ENCODE results near the gene CAPN13.
"Not testable (repeated sequence)": the region's sequence is repeated elsewhere in the genome, so short reads cannot be mapped to it uniquely, and the experiment has no call there.

CAPN13 gene

DNA sequence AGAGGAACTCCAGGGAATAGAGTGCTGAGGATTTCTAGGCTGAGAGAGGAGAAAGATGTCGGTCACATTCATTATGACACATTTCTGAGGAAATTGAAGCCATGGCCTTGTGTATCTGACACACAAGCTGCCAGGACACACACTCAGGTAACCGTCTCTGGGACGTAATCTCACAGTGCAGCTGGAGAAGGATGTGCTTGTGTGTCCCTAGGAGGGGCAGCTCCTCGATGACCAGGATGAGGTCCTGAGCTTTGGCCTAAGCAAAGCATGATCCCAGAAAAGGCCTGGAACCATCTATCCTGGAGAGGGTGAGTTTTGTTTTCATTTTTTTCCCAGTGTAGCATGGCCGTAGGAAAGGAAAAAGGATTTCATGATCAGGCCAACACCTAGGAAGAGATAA is 102.2 kb downstream of the CAPN13 start:
- no peak for DNase-seq (ENCODE audit: low read depth)

DNA sequence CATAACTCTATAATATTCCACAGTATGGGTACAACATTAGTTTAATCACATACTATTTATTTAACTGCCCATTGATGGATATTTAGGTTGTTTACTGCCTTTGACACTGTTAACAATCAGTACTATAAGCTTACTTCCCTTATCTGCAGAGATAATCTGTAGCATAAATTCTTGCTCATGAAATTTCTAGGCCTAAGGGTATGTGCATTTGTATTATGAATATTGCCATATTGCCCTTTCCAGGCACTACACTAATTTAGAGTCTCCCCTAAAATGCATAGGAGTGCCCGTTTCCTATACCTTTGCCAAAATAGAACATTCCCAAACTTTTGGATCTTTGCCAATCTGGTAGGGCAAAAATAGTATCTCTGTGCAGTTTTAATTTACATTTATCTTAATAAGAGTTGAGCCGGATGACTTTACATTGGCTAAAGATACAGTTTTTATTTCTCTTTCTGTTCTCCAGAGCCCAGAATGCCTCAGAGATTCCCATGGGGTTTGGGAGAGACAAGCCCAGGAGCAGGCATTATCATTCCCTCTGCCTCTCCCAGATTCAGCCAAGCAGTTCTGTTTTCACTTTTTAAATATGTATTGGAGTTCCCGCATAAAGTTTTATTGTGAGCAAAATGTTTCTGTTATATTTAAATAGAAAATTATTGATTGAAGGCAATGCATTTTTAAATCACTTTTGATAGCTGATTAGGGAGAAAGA is 102.8 kb downstream of the CAPN13 start:
- no peak for DNase-seq (ENCODE audit: low read depth)

DNA sequence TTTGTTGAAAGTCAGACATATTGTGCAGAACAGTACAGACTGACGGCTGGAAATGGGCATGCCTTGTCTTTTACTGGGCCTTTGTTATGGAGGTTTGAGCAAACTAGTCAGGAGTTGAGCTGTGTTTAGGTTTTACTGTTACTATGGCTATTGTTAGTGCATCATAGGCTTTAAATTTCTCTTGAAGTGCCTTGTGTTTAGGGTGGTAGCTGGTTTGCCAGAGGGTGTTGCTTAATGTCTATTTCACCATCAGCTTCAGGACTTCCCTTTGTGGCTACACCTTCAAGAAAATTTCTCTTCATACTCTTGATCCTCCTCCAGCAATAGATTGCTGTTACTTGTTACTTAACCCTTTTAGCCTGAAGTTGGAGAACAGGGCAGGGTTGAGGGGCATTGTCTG is 104.6 kb downstream of the CAPN13 start:
- DNase-seq (ENCODE audit: low read depth) = no peak

DNA sequence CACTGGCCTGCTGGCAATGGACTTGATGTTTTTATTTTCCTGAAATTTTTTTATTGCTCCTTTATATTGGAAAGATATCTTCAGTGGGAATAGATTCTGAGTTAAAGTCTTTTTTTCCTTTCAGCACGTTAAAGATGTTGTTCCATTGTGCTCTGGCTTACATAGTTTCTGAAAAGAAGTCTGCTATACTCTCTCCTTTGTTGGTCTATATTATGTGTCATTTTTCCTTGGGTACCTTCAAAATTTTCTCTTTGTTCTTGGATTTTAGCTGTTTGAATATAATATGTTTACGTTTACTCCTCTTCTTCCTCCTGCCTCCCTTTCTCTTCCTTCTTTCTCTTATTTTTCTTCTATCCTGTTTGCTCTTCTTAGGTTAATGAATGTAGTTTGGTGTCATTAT is 105.5 kb downstream of the CAPN13 start:
- DNase-seq (ENCODE audit: low read depth) = no peak

DNA sequence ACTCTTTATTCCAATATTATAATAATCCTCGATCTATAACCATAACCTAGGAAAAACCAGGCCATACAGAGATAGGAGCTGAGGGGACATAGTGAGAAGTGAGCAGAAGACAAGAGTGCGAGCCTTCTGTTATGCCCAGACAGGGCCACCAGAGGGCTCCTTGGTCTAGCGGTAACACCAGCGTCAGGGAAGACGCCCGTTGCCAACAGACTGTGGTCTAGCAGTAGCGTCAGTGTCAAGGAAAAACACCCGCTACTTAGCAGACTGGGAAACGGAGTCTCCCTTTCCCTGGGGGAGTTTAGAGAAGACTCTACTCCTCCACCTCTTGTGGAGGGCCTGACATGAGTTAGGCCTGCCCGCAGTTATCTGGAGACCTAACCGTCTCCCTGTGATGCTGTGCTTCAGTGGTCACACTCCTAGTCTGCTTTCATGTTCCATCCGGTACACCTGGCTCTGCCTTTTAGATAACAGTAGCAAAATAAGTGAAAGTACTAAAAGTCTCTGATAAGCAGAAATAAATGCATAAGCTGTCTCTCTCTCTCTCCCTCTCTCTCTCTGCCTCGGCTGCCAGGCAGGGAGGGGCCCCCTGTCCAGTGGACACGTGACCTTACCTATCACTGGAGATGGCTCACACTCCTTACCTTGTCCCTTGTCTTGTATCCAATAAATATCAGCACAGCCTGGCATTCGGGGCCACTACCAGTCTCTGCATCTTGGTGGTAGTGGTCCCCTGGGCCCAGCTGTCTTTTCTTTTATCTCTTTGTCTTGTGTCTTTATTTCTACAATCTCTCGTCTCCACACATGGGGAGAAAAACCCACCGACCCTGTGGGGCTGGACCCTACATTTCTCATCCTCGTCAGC is 109.8 kb downstream of the CAPN13 start:
- not testable (repeated sequence) for DNase-seq (ENCODE audit: low read depth)

DNA sequence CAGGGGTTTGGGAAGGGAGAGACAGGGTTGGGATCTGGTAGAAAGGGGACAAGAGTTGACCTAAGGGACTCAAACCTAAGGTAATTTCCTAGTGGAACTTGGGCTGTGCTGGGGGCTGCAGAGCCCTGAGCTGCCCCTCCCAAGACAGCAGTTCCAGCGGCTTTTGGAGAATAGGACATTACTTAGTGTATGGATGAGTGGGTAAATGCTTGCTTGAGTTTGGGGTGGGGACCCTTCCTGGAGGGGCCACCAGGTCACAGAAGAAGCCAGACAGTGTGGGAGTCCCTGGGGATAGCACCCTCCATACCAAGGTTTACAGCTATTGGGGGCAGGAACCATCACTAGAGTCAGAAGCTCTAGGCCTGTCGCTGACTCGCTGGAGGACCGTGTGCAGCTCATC is 111.5 kb downstream of the CAPN13 start:
- no peak for DNase-seq (ENCODE audit: low read depth)

DNA sequence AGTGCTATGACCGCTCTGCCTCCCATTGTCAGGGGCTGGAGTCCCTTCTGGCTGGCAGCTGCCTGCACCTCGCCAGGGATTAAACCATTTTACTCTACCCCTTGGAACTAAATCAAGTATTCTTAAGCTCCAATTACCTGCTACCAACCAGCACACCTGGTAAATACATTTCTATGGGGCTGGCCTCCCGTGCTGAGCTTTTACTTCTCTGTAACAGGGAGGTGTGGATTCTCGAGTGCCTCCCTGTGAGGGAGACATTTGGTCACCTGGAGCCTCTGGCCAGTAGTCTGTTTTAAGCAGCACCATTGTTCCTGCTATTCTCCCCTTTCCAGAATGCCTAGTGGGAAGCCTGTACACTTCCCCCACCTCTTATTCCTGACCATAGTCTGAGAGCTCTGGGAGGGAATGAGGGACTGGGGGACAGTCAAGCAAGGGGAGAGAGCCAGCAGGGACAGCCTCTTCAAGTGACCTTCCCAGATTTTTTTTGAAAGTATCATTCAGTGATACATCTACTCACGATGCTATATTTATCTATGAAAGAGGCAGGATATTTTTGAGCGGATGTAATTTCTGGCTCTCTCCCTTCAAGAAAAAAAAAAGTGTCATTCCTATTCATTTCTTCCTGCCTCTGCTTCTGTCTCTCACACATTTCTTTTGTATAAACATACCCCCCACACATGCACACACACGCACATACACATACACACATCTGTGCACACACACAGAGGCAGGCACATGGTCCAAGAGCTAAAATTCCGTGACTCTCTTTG is 112.8 kb downstream of the CAPN13 start:
- no peak for DNase-seq (ENCODE audit: low read depth)

DNA sequence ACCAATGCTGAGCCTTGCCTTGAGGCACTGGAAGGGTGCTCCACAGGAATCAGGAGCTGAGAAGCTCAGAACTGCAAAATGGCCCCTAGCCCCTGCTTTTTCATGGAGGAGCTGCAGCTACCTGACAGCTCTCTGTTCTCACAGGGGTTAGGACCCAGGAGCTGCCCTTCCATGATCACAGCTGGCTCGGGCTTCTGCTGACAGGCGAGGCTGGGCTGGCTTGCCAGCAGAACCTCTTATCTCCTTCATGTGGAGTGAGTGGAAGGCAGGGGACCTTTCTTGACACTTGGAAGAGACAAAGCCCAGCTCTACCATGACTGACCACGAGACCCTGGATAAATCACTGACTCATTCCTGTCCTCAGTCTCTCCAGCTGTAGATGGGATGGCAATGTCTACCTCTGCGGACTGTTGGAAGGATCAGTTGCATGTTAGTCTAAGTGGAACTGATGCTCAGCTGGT is 113.4 kb downstream of the CAPN13 start:
- DNase-seq (ENCODE audit: low read depth) = no peak

DNA sequence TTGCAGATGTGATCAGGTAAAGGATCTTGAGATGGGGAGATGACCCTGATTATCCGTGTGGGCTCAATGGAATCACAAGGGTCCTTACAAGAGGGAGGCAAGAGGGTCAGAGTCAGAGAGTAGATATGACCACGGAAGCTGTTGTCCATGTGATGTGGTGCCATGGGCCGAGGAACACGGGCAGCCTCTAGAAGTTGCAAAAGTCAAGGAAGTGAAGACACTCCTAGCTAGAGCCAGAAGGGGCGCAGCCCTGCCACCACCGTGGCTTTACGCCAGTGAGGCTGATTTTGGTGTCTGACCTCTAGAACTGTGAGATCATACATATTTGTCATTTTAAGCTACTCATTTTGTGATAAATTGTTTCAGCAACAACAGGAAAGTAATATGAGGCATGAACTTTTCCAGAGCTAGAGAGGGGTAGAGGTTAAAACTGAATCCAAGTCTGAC is 114.4 kb downstream of the CAPN13 start:
- no peak for DNase-seq (ENCODE audit: low read depth)

DNA sequence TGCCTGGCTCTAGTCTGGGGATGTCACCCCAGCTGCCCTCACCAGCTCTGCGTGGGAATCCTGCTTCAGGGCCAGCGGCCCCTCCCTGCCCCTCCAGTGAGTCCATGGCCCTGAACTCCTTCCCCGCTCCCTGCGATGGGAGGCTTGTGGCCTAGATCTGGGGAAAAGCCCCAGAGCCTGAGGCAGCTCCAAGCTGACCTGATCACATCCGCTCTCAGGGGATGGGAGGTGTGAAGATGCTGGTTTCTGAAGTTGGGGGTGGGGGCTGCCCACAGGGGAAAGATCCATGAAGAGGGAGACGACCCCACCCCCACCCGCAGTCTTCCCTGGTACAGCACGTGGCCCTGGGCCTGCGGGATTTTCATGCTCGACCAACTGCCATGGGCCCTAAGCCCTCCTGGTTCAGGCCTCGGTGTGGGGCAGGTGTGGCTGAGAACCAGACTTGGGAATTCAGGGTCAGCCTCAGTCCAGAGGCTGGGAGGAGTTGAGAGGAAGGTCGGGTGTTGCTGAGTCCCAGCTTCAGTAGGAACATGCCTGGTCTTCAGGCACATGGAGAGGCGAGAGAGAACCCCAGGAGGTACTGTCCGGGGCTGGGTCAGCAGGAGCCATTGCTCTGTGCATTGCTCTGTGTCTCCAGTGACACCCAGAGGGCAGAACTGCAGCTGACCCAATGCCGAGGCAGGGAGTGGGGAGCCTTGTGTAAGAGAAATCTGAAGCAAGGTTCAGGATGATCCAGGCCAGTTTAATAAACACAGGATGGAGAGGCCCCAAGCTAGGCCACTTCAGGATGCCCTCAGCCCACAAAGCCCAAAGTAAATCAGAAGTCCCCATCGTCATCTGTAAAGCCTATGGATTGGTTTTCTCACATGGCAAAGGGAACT is 115.1 kb downstream of the CAPN13 start:
- no peak for DNase-seq (ENCODE audit: low read depth)

DNA sequence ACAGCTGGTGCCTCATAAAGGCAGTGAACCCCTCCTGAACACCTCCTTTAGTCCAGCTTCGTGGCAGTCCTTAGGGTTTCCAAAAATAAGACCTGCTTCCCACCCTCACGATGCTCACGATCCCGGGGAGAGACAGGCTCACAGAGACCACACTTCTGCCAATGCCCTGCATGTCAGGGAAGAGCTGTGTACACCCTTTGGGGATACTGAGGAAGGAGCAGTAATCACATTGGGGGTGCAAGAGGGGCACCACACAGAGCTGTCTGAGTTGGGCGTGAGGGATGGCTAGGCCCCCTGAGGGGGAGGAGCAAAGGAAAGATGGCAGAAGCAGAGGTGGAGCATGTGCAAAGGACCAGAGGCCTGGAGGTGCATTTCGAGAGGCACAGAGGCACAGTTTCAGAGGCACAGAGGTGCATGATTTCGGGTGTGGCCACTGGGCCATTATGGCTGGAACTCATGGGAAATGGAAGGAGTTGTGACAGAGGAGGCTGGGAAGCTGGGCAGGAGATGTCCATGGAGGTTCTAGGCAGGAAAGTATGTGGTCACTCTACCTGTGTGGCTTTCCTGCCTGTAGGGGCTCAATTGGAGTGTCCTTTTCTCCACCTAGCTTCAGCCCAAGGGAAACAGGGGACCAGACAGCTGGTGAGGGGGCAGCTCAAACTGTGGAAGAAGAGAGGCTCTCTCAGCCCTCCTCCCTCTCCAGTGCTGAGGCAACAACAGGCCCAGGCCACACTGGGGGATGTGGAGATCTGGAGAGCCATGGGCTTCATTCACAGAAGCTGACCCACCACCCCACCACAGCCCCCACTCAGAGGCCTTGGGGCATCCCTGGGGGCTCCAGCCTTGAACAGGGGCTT is 115.9 kb downstream of the CAPN13 start:
- no peak for DNase-seq (ENCODE audit: low read depth)

DNA sequence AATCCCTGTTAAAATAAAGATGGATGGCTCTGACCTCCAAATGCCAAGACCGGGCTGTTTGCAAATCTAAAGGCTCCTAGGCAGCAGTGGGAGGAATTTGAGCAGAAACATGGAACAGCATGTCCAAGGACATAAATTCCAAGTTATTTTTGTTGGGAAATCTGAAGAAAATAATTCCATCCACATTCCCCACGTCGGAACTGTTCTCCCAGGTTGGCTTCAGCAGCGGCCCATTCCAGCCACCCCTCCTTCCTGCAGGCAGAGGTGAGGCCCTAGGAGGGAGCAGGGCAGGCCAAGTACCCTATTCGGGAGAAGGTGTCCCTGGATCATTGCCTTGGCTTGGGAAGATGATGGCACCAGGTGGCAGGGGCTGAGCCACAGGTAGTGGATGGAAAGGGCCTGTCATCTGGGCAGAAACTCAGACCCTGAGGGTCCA is 117.1 kb downstream of the CAPN13 start:
- DNase-seq (ENCODE audit: low read depth) = no peak

DNA sequence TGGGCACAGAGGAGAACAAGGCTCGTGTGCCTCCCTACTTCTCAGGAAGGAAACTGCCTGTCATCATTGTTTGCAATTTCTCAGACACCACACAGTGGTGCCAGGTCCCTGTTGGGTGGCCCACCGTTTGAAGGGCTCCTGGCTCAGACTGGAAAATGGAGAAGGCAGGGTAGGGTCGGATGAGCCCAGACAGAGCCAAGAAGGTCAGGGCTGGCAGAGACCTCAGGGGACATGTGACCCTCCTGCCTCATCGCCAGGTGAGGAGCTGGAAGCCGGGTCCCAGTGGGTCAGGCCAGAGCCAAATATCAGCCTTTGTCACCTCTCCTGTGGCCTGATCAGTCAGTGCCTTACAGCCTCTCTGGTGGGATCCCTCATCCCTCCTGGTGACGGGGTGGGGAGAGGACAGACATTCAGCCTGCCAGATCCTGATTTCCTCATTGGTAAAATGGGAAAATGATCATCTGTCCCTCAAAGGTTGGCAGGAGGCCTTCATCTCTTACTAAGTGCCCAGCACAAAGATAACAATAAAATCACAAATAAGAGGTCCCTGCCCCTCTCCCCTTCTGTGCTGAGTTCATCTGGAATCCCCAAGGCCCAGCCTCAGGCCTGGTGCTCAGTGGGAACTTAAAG is 117.6 kb downstream of the CAPN13 start:
- no peak for DNase-seq (ENCODE audit: low read depth)

DNA sequence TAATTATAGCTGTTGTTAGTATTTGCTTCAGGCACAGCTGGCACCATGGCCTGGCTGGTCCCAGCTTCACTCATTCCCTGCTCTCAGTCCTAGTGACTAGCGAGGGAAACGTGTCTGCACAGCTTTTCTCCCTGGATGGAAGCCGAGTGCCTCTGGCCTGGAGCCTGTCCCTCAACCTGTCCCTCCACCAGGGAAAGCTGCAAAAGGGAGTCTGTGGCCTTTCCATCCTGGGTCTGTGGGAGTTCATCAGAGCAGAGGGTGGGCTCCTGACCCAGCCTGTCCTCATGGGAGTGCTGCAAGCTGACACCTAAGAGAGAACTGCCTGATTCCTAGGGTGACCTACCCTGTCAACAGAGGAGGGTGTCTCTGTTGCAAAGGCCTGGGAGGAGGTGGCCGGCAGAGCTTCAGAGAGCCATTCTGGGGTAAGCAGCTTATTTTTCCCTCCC is 118.3 kb downstream of the CAPN13 start:
- no peak for DNase-seq (ENCODE audit: low read depth)

DNA sequence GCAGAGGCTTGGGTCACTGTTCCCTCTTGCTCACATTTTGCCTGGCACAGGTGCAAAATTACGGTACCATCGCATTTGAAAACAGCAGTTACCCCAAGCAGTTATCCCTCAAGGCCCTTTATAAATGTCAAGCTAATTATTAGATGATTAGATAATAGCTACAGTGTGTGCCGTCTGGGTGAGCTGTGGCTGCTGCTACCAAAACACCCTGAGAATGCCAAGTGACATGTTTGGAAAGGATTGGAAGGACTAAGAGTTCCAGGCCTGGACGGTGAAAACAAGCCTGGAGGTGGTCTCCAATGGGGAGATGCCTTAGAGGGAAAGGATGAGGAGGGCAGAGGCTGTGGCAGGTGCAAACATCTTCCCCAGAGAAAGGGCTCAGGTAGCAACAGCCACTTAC is 120.6 kb downstream of the CAPN13 start:
- no peak for DNase-seq (ENCODE audit: low read depth)

DNA sequence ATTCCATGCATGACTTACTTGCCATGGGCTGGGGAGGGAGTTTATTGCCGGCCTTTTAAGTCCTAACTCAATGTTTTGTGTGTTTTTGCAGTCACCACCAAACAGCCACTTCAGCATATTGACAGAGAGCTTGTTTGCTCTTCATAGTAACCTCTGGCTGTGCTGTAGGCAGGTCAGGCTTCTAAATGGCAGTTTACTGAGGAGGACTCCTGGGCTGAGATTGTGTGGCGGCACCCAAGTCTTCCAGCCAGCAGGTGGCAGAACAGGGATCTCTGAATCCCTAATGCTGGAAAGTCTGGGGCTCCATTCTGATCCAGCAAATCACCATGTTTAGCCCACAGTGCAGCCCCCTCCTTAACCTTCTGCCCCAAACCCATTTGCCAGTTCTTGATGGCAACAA is 121.2 kb downstream of the CAPN13 start:
- DNase-seq (ENCODE audit: low read depth) = no peak

DNA sequence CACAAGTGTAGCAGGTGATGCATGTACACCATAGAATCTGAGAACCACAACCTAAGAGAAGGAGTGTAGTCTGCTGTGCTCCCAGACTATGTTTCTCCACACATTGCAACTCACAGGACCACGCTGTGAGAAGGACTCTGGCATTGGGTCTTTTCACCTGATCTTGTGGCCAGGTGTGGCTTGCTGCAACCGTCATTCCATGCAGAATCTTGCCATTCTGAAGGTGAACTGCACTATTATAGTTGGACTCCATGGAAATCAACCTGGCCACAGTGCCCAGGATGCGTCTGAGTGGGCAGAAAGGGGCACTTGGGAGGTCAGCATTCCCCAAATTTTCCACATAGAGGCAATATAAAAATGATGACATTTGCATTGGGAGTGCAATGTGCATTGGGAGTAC is 122.2 kb downstream of the CAPN13 start:
- DNase-seq (ENCODE audit: low read depth) = no peak

DNA sequence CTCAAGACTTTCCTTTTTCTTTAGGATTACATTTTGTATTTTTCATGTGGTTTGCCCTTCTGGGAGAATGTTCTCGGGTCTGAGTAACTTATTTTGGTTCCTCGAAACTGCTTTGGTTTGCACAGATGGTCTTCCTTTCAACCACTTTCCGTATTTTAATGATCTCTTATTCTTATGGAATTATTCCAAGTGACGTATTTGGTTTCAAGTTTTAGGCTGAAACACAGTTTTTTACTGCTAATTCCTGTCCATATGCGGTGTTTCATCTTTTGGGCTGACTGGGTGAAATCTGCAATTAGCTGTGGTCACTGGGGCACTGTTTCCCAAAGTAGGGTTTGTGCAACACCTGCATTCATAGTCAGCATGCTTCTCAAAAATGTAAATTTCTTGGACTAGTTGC is 122.7 kb downstream of the CAPN13 start:
- no peak for DNase-seq (ENCODE audit: low read depth)

DNA sequence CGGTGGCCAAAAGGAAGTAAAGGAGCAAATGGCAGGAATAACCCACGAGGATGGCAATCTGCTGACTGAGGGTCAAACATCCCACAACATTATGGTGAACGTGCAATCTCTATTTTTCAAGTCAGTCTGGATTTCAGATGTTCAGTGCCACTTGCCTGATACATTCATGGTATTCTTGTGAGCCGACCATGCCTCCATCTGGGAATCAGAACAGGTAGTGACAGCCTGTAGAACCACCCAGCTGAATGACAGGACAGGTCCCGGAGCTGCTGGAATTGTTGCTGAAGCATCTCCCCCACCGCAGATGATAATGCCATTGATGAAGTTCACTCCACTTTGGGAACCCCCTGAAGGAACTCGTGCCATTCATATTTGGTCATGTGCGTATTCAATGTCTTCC is 123.2 kb downstream of the CAPN13 start:
- DNase-seq (ENCODE audit: low read depth) = no peak

Data from GM04503 (cell line).